ENCODE results near the gene RANBP10.

Gene RANBP10

GRCh38 chr16:67779256-67780014 is 26.9 kb downstream of the RANBP10 start:
- TF ChIP-seq ZFX (IDR thresholded peaks at IDR 0.05), result no peak
- no peak for TF ChIP-seq CTCF (conservative IDR thresholded peaks at IDR 0.05)
- H3K27ac ChIP-seq, result peak overlapping the region; percentile 94

GRCh38 chr16:67775273-67775672 is 31.1 kb downstream of the RANBP10 start:
- H3K27ac ChIP-seq, result no peak overlapping the region
- no peak for TF ChIP-seq ZFX (IDR thresholded peaks at IDR 0.05)
- no peak for TF ChIP-seq CTCF (conservative IDR thresholded peaks at IDR 0.05)

GRCh38 chr16:67774457-67774853 is 31.9 kb downstream of the RANBP10 start:
- H3K27ac ChIP-seq, result no peak overlapping the region
- TF ChIP-seq ZFX (IDR thresholded peaks at IDR 0.05) (no peak), CTCF (conservative IDR thresholded peaks at IDR 0.05) (no peak)

GRCh38 chr16:67773569-67774456 is 32.5 kb downstream of the RANBP10 start:
- H3K27ac ChIP-seq, result no peak overlapping the region
- no peak for TF ChIP-seq CTCF (conservative IDR thresholded peaks at IDR 0.05)
- TF ChIP-seq ZFX (IDR thresholded peaks at IDR 0.05), result no peak

- no peak for TF ChIP-seq ZFX (IDR thresholded peaks at IDR 0.05)
- TF ChIP-seq CTCF (conservative IDR thresholded peaks at IDR 0.05), result no peak
- no peak overlapping the region for H3K27ac ChIP-seq
Observed at GRCh38 chr16:67773099-67773498, 33.3 kb downstream of the RANBP10 start.

GRCh38 chr16:67770346-67770991 is 35.9 kb downstream of the RANBP10 start:
- H3K27ac ChIP-seq, result no peak overlapping the region
- TF ChIP-seq CTCF (conservative IDR thresholded peaks at IDR 0.05), result no peak
- no peak for TF ChIP-seq ZFX (IDR thresholded peaks at IDR 0.05)
